ENCODE data around the gene HIC1. TPM values are rescaled to one million over a fixed set of nuclear protein-coding genes. Genes with fewer than 3 reads are reported as not detected.

HIC1 gene
- total and polyA plus RNA-seq, 2 experiments from 2014 or later = 0.88 to 3.7 TPM

DNA sequence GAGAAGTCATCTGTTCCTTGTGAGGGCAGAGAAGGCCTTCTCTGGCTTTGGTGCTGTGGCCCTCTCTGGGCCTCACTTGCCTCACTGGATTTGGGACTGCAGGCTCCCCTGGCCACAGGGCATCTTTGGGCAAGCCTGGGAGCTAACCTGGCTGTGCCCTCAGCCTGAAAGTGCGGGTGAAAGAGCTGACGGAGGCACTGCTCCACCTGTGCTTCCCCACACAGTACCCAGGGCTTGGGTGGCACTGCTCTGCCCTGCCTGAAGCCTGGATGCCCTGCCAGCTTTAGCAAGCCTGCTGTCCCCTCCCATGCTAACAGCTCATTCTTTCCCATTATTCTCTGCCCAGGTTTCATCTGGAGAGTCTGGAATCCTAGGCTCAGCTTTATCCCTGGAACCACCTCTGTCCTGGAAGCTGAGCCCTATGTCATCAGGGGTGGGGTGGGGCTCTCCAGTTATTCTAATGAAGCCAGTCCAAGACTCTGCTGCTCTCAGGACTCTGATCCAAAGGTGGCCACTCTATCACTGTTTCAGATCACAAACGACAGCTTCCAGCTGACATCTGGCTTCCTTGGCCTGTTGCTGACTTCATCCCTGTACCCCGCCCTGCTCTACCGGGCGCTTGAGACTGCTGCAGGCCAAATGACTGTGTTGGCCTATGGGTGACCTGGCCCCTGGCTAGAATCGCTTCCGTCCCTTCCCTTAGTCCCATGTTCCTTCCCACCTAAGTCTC lies 29.3 kb downstream of the HIC1 start:
- peak overlapping the region; percentile 96 for H3K27ac ChIP-seq
- no peaks in the 10 kb centered on the region for H3K27me3 ChIP-seq
- H3K9me3 ChIP-seq (ENCODE audit: low read depth) = no peaks in the 10 kb centered on the region
- TF ChIP-seq, protein P1, sequence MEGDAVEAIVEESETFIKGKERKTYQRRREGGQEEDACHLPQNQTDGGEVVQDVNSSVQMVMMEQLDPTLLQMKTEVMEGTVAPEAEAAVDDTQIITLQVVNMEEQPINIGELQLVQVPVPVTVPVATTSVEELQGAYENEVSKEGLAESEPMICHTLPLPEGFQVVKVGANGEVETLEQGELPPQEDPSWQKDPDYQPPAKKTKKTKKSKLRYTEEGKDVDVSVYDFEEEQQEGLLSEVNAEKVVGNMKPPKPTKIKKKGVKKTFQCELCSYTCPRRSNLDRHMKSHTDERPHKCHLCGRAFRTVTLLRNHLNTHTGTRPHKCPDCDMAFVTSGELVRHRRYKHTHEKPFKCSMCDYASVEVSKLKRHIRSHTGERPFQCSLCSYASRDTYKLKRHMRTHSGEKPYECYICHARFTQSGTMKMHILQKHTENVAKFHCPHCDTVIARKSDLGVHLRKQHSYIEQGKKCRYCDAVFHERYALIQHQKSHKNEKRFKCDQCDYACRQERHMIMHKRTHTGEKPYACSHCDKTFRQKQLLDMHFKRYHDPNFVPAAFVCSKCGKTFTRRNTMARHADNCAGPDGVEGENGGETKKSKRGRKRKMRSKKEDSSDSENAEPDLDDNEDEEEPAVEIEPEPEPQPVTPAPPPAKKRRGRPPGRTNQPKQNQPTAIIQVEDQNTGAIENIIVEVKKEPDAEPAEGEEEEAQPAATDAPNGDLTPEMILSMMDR (IDR thresholded peaks at IDR 0.05; ENCODE audit: low read depth, low read length) = no peak
- DNase-seq (ENCODE audit: low read depth in 1 of 2, low spot score in 1 of 2) = peak in 1 of 2 donors; percentile 48
- peaks cover 69% of the 10 kb centered on the region for H3K4me1 ChIP-seq (ENCODE audit: low read depth)
- H3K4me3 ChIP-seq = no peak overlapping the region
- peaks cover 13% of the 10 kb centered on the region for H3K36me3 ChIP-seq

DNA sequence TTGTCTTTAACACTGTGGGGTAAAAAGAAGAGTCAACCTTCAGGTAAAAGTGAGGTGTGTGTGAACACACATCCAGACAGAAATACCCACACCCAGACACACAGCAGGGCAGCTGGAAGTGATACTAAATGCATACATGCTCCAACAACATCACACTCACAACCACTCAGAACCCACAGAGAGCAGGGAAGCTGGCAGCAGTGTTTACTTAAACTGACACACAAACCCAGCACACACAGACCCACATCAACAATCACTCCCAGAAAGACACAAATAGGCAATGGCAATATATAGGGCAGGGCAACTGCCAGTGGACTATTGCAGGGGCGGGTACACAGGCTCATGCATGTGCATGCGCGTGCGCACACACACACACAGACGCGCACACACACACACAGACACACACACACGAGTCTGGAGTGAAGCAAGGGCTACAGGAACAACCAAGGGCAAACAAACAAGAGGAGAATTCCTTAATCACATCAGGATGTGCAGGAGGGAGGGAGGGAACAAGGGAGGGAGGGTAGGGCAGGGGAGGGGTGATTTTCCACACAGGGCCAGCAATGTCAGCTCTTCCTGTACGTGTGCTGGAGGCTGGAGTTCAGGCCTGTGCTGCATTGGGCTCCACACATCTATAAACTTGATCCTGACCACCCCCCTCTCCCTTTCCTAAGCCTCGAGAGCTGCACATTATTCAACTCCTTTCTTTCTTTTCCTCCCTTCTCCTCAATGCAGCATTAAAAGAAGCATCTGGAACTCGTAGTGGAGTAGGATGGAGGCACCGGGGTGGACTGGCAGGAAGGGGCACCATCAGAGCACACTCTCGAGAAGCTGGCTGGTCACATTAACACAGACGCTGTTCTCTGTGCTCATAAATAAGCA lies 30.1 kb downstream of the HIC1 start:
- Histone ChIP-seq H3K4me3 (no peak overlapping the region), H3K27ac (peak overlapping the region; percentile 96), H3K9me3 (ENCODE audit: low read depth) (no peaks in the 10 kb centered on the region), H3K36me3 (peaks cover 11% of the 10 kb centered on the region), H3K4me1 (ENCODE audit: low read depth) (peaks cover 75% of the 10 kb centered on the region), H3K27me3 (no peaks in the 10 kb centered on the region)
- peak in 1 of 2 donors; percentile 93 for DNase-seq (ENCODE audit: low read depth in 1 of 2, low spot score in 1 of 2)
- TF ChIP-seq, protein P1 (IDR thresholded peaks at IDR 0.05; ENCODE audit: low read depth, low read length) = no peak

DNA sequence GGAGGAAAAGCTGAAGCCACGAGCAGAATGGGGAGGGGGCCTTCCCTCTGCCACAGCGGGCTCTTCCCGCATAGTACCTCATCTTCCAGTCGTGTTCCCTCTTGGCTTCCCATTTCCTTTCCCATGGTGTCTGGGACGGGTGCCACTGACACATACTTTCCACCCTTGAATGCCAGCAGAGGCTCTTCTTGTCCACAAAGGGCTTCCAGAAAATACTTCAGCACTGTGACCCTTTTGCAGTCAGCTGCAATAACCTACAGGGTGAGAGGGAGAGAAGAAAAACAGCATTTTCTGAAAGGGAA lies 30.7 kb downstream of the HIC1 start:
- TF ChIP-seq, protein P1 (IDR thresholded peaks at IDR 0.05; ENCODE audit: low read depth, low read length) = no peak
- peak in 1 of 2 donors; percentile 81 for DNase-seq (ENCODE audit: low read depth in 1 of 2, low spot score in 1 of 2)
- peak overlapping the region; percentile 96 for H3K27ac ChIP-seq
- no peaks in the 10 kb centered on the region for H3K27me3 ChIP-seq
- no peaks in the 10 kb centered on the region for H3K9me3 ChIP-seq (ENCODE audit: low read depth)
- peaks cover 8% of the 10 kb centered on the region for H3K36me3 ChIP-seq
- peaks cover 79% of the 10 kb centered on the region for H3K4me1 ChIP-seq (ENCODE audit: low read depth)
- H3K4me3 ChIP-seq = no peak overlapping the region

DNA sequence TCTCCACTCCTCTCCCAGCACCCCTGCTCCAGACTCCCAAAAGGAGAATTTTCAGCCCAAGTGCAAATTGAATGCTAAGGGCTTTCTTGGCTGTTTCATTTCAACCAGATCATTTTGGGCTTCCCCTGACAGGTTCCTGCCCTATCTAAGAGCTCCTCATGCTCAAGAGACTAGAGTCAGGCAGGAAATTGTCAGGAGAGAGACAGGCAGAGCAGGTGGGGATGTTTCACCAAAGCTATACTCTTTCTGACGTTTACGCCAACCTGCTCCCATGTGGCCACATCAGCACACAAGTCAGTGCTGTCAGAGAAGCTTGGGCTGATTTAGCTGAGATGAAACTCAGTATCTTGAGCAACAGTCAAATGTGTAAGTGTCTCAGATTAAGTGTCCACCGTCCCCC lies 31.4 kb downstream of the HIC1 start:
- H3K4me3 ChIP-seq = no peak overlapping the region
- H3K27me3 ChIP-seq = no peaks in the 10 kb centered on the region
- no peaks in the 10 kb centered on the region for H3K9me3 ChIP-seq (ENCODE audit: low read depth)
- TF ChIP-seq, protein P1 (IDR thresholded peaks at IDR 0.05; ENCODE audit: low read depth, low read length) = no peak
- H3K4me1 ChIP-seq (ENCODE audit: low read depth) = peaks cover 86% of the 10 kb centered on the region
- peaks cover 6% of the 10 kb centered on the region for H3K36me3 ChIP-seq
- H3K27ac ChIP-seq = peak overlapping the region; percentile 96
- no peak for DNase-seq (ENCODE audit: low read depth in 1 of 2, low spot score in 1 of 2)

DNA sequence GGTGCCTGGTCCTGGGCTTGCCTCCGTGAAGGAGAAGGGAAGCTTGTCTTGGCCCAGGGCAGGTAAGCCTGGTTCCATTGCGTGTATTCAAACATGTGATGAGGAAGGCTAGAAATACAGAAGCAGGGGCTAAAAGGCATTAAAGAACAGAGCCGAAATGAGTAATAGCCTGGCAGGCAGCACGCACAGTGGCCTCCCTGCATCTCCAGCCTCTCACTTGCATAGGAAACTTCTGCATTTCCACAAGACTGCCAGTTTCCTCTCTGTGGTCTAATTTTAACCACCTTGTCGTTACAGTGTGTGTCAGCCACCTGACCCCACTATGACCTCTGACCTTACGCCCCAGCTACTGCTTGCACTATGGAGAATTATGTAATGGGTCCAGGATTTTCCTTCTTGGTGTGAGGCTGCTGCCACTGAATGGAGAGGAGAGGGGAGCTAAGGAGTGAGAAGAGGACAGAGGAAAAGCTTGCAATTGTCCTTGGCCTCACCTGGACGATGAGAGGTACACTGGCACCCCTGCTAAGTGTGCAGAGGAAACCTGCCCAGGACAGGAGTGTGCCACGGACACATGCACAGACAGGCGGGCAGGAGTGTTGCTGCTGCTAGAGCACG lies 32.8 kb downstream of the HIC1 start:
- peak in 1 of 2 donors; percentile 44 for DNase-seq (ENCODE audit: low read depth in 1 of 2, low spot score in 1 of 2)
- no peaks in the 10 kb centered on the region for H3K36me3 ChIP-seq
- TF ChIP-seq, protein P1 (IDR thresholded peaks at IDR 0.05; ENCODE audit: low read depth, low read length) = no peak
- no peaks in the 10 kb centered on the region for H3K9me3 ChIP-seq (ENCODE audit: low read depth)
- no peak overlapping the region for H3K4me3 ChIP-seq
- H3K27ac ChIP-seq = peak overlapping the region; percentile 34
- peaks cover 81% of the 10 kb centered on the region for H3K4me1 ChIP-seq (ENCODE audit: low read depth)
- H3K27me3 ChIP-seq = no peaks in the 10 kb centered on the region
